Ovary (tissue), 3 donors: ENCODE data around the gene CELF4.

Experiments used
- CTCF ChIP-seq, 3 donors: fragments of 450-650 bp in 2 of 3; fragments of 200-600 bp in 1 of 3; IDR thresholded peaks; one replicate each; pipeline versions ENCODE4 v1.5.1 to v1.8.0; 2016 to 2022; ENCODE audit warnings: antibody characterized with exemption in 3 of 3, mild to moderate bottlenecking in 1 of 3
- POLR2A ChIP-seq: fragments of 450-650 bp; IDR thresholded peaks from one replicate; pipeline ENCODE4 v1.6.1; 2017; ENCODE audit warnings: antibody characterized with exemption, mild to moderate bottlenecking, moderate library complexity
- donor health status: DM: no; HTN: no; CAD: no.

- TF ChIP-seq CTCF (IDR thresholded peaks at IDR 0.05) (no peak), POLR2A (no peak)
These were observed 115.0 kb downstream of the CELF4 start for GRCh38 chr18:37450434-37451132.
